Activated CD8-positive, alpha-beta memory T cell treated with anti-CD3 and anti-CD28 coated beads for 48 hours (primary cell): ENCODE results near the gene TEAD2.
"Not testable (repeated sequence)": the region's sequence is repeated elsewhere in the genome, so short reads cannot be mapped to it uniquely, and the experiment has no call there.

ENCODE experiments used
- DNase-seq, 3 experiments: peaks; one replicate each; pipeline ENCODE4 v3.0.0-alpha.2; 2020; ENCODE audit warnings: low read depth in 2 of 3, low spot score in 2 of 3

Gene TEAD2

GRCh38 chr19:49387936-49388372 lies 25.7 kb upstream of the TEAD2 start, which contains the start of gene KASH5:
Gene KASH5, plus strand, starts transcription at chr19:49388249. Its CDS starts 2,635 bp downstream, at chr19:49390884.
- DNase-seq: peak; percentile 57 to 75 (median 57)

DNA sequence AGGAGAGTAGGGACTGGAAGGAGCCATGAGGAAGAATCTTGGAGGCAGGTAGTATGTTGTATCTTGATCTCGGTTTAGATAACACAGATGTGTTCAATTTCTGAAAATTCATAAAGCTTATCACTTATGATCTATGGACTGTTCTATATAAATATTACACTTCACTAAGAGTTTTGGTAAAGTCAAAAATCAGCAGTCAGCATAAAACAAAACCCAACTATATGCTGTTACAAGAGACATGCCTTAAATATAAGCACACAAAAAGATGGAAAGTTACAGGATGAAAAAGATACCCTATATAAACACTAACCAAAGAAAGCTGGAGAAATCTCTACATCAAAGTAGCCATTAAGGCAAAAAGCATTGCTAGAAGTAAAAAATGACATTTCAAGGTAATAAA lies 21.4 kb upstream of the TEAD2 start:
- DNase-seq: no peak

DNA sequence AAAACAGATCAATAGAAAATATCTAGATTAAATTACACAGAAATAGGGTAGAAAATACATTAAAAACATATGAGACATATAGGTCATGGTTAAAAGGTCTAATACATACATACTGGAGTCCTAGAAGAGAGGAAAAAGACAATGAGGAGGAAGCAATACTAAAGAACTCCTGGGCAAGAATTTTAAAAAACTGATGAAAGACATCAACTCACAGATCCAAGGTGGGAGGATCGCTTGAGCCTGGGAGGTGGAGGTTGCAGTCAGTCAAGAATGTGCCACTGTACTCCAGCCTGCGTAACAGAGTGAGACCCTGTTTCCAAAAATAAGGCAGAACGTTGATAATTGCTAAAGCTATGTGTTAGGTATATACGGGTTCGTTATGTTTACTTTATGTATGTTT lies 20.4 kb upstream of the TEAD2 start:
- DNase-seq: no peak

GRCh38 chr19:49380391-49380790 lies 18.2 kb upstream of the TEAD2 start:
- DNase-seq: no peak

DNA sequence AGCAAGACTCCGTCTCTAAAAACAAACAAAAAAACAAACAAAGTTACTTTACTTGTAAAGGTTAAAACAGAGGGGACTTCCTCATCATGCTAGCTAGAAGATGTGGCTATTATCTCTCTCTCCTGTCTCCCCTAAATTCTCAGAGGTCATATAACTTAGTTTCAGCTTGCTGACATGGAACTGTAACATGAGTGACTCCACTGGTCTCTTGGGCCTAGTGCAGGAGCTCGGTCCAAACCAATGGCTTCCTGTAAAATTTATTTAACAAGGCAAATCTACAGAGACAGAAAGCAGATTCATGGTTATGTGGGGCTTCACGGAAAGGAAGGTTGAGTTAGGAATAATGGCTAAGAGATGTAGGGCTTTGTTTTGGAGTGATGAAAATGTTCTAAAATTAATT lies 16.3 kb upstream of the TEAD2 start:
- DNase-seq: no peak

DNA sequence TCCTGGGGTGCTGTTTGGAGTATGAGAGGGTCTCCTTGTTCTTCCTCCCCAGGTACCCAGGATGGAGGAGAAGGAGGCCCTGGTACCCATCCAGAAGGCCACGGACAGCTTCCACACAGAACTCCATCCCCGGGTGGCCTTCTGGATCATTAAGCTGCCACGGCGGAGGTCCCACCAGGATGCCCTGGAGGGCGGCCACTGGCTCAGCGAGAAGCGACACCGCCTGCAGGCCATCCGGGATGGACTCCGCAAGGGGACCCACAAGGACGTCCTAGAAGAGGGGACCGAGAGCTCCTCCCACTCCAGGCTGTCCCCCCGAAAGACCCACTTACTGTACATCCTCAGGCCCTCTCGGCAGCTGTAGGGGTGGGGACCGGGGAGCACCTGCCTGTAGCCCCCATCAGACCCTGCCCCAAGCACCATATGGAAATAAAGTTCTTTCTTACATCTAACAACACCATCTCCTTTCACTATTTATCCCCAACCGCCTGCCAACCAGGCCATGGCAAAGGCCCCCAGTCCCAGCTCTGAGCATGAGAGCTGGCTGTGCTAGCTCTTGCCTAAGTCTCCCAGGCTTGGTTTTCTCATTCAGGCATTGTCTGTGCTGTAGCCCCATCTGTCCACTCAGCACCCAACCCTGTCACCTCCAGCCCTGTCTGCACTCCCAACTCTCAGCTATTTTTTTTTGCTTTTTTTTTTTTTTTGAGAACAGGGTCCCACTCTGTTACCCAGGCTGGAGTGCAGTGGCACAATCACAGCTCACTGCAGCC lies 12.6 kb upstream of the TEAD2 start:
- DNase-seq: no peak

GRCh38 chr19:49373174-49373573 lies 11.0 kb upstream of the TEAD2 start:
- not testable (repeated sequence) for DNase-seq

DNA sequence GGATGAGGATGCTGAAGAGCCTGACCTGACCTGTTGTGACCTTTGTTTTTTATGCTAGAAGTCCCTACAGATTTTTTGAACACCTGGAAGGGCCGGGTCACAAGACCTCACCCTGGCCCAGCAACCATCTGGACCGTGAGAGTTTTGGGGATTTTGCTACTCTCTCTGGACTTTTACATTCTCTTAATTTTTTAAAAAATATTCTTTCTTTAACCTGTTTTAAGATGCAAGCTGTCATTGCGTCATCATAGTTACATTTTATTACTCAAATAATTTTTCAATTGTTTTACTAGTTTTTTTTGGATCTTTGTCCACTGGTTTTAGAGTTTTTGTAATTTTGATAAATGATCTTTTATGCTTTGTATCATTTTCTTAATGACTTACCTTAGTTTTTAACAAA lies 9.0 kb upstream of the TEAD2 start:
- no peak for DNase-seq

DNA sequence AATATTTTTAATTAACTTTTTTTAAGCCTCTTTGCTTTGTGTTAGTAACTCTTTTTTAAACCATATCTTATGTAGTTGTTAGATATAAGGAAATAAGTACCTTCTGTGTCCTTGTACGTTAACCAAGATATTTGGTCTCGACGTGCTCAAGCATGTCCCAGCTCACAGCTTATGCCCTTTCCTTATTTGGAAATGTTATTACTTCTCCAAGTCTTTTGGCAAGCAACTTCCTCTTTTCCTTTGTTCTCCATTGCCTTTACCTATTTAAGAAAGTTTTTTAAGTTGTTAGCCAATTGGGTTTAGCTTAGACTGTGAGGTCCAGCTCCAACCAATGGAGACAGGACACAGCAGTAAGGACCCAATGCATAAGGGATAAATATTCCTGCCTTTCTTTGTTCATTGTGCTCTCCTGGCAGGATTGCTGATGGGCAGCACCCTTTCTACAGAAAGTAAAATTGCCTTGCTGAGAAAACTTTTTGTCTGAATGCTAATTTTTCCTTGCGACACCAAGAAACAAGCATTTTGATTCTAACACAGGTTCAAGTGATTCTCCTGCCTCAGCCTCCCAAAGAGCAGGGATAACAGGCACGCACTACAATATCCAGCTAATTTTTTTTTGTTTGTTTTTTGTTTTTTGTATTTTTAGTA lies 6.6 kb upstream of the TEAD2 start:
- no peak for DNase-seq

GRCh38 chr19:49366110-49366509 lies 3.9 kb upstream of the TEAD2 start:
- no peak for DNase-seq

DNA sequence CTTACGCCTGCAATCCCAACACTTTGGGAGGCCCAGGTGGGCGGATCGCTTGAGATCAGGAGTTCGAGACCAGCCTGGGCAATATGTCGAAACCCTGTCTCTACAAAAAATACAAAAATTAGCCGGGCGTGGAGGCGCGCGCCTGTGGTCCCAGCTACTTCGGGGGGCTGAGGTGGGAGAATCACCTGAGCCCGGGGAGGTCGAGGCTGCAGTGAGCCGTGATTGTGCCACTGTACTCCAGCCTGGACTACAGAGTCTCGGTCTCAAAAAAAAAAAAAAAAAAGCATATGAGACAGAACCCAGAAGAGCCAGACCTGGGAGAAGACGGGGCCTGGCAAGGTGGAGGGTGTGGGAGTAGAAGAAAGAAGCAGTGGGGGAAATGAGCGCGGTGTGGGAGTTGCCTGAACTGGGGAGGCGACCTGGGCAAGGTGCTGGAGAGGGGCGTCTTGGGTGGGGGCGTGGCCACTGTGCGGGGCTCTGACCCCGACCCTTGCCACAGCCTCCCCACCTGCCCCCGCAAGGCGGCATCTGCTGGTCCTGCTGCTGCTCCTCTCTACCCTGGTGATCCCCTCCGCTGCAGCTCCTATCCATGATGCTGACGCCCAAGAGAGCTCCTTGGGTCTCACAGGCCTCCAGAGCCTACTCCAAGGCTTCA lies 2.0 kb upstream of the TEAD2 start:
- DNase-seq: no peak

DNA sequence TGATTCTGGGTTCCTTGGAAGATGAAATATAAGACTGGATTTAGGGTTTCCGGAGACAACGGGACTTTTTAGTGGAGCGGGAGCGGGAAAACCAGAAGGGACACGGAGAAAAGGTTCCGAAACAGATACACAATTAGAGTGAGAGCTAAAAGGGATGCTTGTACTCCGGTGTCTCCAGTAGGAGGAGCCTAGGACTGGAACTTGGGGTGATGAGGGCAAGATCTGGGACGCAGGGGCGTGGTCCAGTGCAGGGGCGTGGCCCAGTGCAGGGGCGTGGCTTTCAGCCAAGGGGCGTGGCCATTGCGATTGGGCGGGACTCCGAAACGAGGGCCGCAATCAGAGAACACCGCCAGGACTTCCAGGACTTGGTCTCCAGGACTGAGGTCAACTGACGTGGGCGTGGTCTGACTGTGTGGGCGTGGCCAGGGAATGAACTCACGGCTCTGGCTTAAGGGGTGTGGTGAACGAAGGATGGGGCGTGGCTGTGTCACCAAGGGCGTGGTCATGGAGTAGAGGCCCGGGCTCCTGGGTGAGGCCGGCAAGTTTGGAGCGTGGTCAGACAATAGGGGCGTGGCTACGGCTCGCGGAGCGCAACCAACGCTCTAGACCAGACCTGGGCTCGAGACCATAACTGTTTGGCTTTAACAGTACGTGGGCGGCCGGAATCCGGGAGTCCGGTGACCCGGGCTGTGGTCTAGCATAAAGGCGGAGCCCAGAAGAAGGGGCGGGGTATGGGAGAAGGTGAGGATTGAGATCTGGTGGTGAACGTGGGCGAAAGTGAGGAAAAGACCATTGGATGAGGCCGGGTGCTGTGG lies 1.3 kb upstream of the TEAD2 start, which contains the start of gene DKKL1:
DKKL1 (plus strand) TSS at position 610 of the 815 bp plus-strand sequence; CDS start at position 732, 122 bp downstream.
- DNase-seq: peak; percentile 64 to 80 (median 69)

DNA sequence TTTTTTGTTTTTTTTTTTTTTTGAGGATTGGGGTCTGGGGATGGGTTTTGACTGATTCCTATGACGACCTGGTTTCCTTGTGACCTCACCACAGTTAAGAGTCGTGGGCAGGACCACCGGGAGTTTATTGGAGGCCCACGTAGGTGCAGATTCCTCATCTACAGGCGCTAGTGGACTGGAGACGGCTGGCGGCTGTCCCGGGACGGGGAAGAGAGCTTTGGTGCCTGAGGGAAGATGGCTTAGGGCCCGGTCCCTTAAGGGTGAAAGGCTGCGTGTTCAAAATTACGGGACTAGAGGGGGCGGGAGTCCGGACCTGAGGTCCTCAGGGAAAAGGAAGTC lies 682 bp upstream of the TEAD2 start:
- DNase-seq: no peak

GRCh38 chr19:49361438-49362047 lies 673 bp downstream of the TEAD2 start:
- DNase-seq: no peak

DNA sequence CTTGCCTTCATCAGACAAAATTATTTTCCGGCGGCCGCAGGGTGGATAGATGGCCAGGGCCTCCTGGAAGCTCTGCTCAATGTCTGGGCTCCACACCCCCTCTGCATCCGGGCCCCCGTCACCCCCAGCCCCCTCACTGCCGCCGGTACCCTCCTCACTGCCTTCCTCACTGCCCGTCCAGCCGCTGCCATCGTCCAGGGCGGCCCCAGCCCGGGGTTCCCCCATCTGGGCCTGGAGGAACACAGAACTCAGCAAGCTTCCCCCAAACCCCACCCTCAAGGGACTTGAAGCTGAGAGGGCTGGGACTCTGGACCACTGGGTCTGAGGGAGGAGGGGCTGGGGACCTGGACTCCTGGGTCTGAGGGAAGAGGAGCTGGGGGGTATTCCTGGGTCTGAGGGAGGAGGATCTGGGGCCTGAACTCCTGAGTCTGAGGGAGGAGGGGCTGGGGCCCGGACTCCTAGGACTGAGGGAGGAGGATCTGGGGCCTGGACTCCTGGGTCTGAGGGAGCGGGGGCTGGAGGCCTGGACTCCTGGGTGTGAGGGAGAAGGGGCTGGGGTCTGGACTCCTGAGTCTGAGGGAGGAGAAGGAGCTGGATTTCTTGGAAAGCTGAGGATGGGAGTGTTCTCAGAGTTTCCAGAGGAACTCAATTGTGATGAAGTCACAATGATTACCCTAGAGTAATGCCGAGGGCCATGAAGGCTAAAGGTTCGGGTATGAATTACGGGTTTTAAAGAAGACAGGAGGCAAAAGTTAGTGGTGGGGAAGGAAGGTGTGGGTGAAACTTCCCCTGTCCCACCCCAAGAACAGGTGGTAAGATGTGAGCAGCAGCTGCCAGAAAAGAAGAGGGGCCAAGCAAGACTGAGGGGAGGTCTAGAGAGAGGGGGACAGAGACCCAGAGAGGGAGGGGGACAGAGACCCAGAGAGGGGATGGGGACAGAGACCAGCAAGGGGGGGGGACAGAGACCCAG lies 2.1 kb downstream of the TEAD2 start:
- no peak for DNase-seq

DNA sequence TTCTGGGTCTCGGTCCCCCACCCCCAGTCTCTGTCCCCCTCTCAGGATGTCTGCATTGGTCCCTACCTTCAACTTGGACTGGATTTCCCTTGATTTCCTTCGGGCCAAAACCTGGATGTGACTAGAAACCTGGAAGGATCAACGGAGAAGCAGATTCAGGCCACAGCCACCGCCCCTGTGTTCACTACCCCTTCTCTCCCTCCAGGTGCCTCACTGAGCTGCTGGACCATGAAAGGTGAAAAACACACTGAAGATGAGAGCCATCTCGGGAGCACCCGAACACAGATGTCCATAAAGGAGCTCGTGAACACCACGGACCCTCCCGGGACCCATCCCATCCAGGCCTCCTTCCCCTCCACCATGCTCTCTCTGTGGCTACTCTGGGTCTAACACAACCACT lies 5.0 kb downstream of the TEAD2 start:
- DNase-seq: no peak

DNA sequence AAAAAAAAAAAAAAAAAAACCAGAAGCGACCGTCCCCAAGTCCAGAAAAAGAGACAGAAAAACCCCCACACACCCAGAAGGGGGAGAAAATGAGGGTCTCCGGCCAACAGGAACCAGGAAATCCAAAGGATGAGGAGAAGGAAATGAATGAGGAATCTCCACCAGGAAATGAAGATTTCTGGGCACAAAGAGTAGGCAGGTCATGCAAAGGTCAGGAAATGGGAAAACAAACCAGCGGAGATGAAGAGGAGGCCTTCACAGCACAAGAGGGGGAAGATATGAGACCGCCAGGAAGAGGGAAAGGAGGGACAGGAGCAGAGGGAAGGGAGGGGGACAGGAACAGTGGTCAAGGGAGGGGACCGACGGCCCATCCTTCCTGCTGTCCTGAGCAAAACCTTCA lies 5.8 kb downstream of the TEAD2 start:
- no peak for DNase-seq

- no peak for DNase-seq
These were observed 6.3 kb downstream of the TEAD2 start for GRCh38 chr19:49355909-49356353.

DNA sequence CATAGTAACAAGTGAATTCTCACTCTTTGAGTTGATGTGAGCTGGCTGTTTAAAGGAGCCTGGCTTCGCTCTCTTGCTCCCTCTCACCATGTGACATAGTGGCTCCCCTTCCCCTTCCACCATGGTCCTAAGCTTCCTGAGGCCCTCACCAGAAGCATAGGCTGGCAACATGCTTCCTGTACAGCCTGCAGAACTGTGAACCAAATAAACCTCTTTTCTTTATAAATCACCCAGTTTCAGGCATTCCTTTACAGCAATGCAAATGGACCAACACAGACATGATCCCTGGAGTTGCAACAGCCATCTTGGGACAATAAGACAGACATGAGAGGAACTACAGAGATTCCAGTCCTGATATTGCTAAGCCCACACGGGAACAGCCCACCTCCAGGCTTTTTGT lies 12.6 kb downstream of the TEAD2 start:
- DNase-seq: no peak
